ENCODE measurements around the gene EMC10. TPM values are rescaled to one million over a fixed set of nuclear protein-coding genes. Genes with fewer than 3 reads are reported as not detected.
"Not testable (repeated sequence)": the region's sequence is repeated elsewhere in the genome, so short reads cannot be mapped to it uniquely, and the experiment has no call there.

The EMC10 gene
- total RNA-seq, 4 donors from 2014 or later = 139 to 250 (median 214) TPM

GRCh38 chr19:50434525-50434924, 41.8 kb upstream of the EMC10 start:
- H3K4me1 ChIP-seq = peaks cover 6 to 9% of the 10 kb centered on the region in 2 donors
- TF ChIP-seq CTCF (IDR thresholded peaks at IDR 0.05) (no peak), POLR2A (IDR thresholded peaks at IDR 0.05) (no peak)
- WGBS, 2 donors = 54 to 62% methylated on average over 10 to 12 of the region's 12 CpGs
- H3K4me3 ChIP-seq (replicated peaks in 1 of 3) = no peak overlapping the region
- H3K27ac ChIP-seq = no peak overlapping the region
- H3K9me3 ChIP-seq = no peaks in the 10 kb centered on the region
- no peaks in the 10 kb centered on the region for H3K36me3 ChIP-seq
- H3K27me3 ChIP-seq = no peaks in the 10 kb centered on the region
- intact Hi-C loops (cut with DNase I) = no loop called here
- no peak for DNase-seq

GRCh38 chr19:50435221-50435620, 41.1 kb upstream of the EMC10 start:
- intact Hi-C loops (cut with DNase I) = no loop called here
- peaks cover 6 to 9% of the 10 kb centered on the region in 2 donors for H3K4me1 ChIP-seq
- H3K27me3 ChIP-seq = no peaks in the 10 kb centered on the region
- H3K36me3 ChIP-seq = no peaks in the 10 kb centered on the region
- TF ChIP-seq CTCF (IDR thresholded peaks at IDR 0.05) (no peak), POLR2A (IDR thresholded peaks at IDR 0.05) (no peak)
- no peak overlapping the region for H3K4me3 ChIP-seq (replicated peaks in 1 of 3)
- 86 to 88% methylated on average over 17 of the region's 17 CpGs for WGBS, 2 donors
- H3K9me3 ChIP-seq = no peaks in the 10 kb centered on the region
- no peak for DNase-seq
- H3K27ac ChIP-seq = no peak overlapping the region

GRCh38 chr19:50435627-50436026, 40.7 kb upstream of the EMC10 start:
- WGBS, 2 donors = 69 to 73% methylated on average over 11 of the region's 12 CpGs
- Histone ChIP-seq H3K36me3 (no peaks in the 10 kb centered on the region), H3K9me3 (no peaks in the 10 kb centered on the region), H3K4me1 (peaks cover 6 to 9% of the 10 kb centered on the region in 2 donors), H3K4me3 (replicated peaks in 1 of 3) (no peak overlapping the region), H3K27ac (no peak overlapping the region), H3K27me3 (no peaks in the 10 kb centered on the region)
- intact Hi-C loops (cut with DNase I) = no loop called here
- no peak for DNase-seq
- no peak for TF ChIP-seq POLR2A (IDR thresholded peaks at IDR 0.05)
- TF ChIP-seq CTCF (IDR thresholded peaks at IDR 0.05) = no peak

GRCh38 chr19:50437862-50438449, 38.4 kb upstream of the EMC10 start:
- no peak for TF ChIP-seq POLR2A (IDR thresholded peaks at IDR 0.05)
- TF ChIP-seq CTCF (IDR thresholded peaks at IDR 0.05) = no peak
- Histone ChIP-seq H3K9me3 (no peaks in the 10 kb centered on the region), H3K4me3 (replicated peaks in 1 of 3) (no peak overlapping the region), H3K27ac (no peak overlapping the region), H3K4me1 (no peaks in the 10 kb centered on the region), H3K36me3 (no peaks in the 10 kb centered on the region), H3K27me3 (no peaks in the 10 kb centered on the region)
- intact Hi-C loops (cut with DNase I) = no loop called here
- DNase-seq = no peak
- WGBS, 2 donors = 91 to 96% methylated on average over 5 of the region's 5 CpGs

GRCh38 chr19:50439130-50439529, 37.2 kb upstream of the EMC10 start:
- DNase-seq; H3K27me3 ChIP-seq; H3K4me1 ChIP-seq; H3K9me3 ChIP-seq; intact Hi-C loops (cut with DNase I); H3K27ac ChIP-seq; H3K4me3 ChIP-seq (replicated peaks in 1 of 3); H3K36me3 ChIP-seq: not testable (repeated sequence)
- WGBS, 2 donors = 76 to 89% methylated on average over 2 of the region's 2 CpGs

Measured in thyroid gland (tissue), 4 donors.